Measurements from ENCODE around the gene PHOSPHO2.

Gene PHOSPHO2

GRCh38 chr2:169661265-169661664 lies 33.0 kb upstream of the PHOSPHO2 start:
- DNase-seq (ENCODE audit: low spot score), result no peak
- no peak for TF ChIP-seq CTCF (IDR thresholded peaks at IDR 0.05; ENCODE audit: extremely low read depth, missing control alignments)

GRCh38 chr2:169662744-169663143 lies 31.5 kb upstream of the PHOSPHO2 start:
- no peak for TF ChIP-seq CTCF (IDR thresholded peaks at IDR 0.05; ENCODE audit: extremely low read depth, missing control alignments)
- no peak for DNase-seq (ENCODE audit: low spot score)

GRCh38 chr2:169663247-169663646 lies 31.0 kb upstream of the PHOSPHO2 start:
- no peak for TF ChIP-seq CTCF (IDR thresholded peaks at IDR 0.05; ENCODE audit: extremely low read depth, missing control alignments)

DNA sequence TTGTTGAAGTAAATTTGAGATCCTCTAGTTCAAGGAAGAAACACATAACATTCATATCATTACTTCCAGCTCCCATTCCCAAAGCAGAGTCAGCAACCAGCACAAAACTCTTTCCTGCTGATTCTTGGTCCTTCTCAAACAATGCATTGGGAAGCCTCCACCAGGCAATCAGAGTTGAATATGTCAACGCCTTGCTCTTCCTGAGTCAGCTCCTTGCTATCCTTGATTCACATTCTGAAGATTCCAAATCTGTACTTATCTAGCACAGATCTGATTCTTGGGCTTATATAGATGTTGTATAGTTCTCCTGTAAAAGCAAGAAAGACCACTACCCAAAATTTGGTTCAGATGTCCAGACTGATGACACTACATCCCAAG lies 29.7 kb upstream of the PHOSPHO2 start:
- TF ChIP-seq CTCF (IDR thresholded peaks at IDR 0.05; ENCODE audit: extremely low read depth, missing control alignments), result no peak
- no peak for DNase-seq (ENCODE audit: low spot score)

More at GRCh38 chr2:169663247-169663646, 31.0 kb upstream of the PHOSPHO2 start:
- DNase-seq (ENCODE audit: low spot score), result no peak

- DNase-seq (ENCODE audit: low spot score), result no peak
- no peak for TF ChIP-seq CTCF (IDR thresholded peaks at IDR 0.05; ENCODE audit: extremely low read depth, missing control alignments)
Measured at GRCh38 chr2:169664978-169665930, 29.0 kb upstream of the PHOSPHO2 start.

DNA sequence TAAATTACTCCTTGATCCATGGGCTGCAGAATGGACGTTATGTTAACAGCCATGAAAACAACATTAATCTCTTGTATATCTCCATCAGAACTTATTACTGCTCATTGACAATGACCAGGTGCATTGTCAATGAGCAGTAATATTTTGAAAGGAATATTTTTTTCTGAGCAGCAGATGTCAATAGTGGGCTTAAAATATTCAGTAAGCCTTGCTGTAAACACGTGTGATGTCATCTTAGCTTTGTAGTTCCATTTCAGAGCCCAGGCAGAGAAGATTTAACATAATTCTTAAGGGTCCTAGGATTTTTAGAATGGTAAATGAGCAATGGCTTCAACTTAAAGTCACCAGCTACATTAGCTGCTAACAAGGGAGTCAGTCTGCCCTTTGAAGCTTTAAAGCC lies 26.7 kb upstream of the PHOSPHO2 start:
- no peak for TF ChIP-seq CTCF (IDR thresholded peaks at IDR 0.05; ENCODE audit: extremely low read depth, missing control alignments)
- no peak for DNase-seq (ENCODE audit: low spot score)

GRCh38 chr2:169670215-169670651 lies 24.0 kb upstream of the PHOSPHO2 start:
- no peak for DNase-seq (ENCODE audit: low spot score)
- TF ChIP-seq CTCF (IDR thresholded peaks at IDR 0.05; ENCODE audit: extremely low read depth, missing control alignments), result no peak
